MCF 10A (cell line): Measurements from ENCODE around the gene SLIT3. TPM values are rescaled to one million over a fixed set of nuclear protein-coding genes. Genes with fewer than 3 reads are reported as not detected.

Experiments used
- BruUV-seq: library from RNA; stranded (reverse); fragments of 400-500 nt; replicated peaks from 2 replicates; lab custom pipeline; 2021; lab: Mats Ljungman, UMichigan
- CTCF ChIA-PET: fragments of 300-600 bp; sonication (Branson Sonifier 250); formaldehyde crosslinking; extraction: SDS; loops from one replicate; lab custom pipeline; 2021; ENCODE audit warnings: antibody characterized with exemption, inconsistent platforms; lab: Yijun Ruan, JAX
- POLR2A ChIA-PET: fragments of 300-600, 350-650 bp; sonication (Branson Sonifier 250); formaldehyde crosslinking; extraction: SDS; loops from one replicate; lab custom pipeline; 2020; ENCODE audit warnings: antibody characterized with exemption, inconsistent platforms; lab: Yijun Ruan, JAX
- DNase-seq: peaks from one replicate; pipeline ENCODE4 v3.0.0-alpha.2; 2018; ENCODE audit not compliant: unreplicated experiment
- H3K27ac Mint-ChIP-seq: one replicate; pipeline ENCODE4 v1.8.0; 2022; ENCODE audit warnings: mild to moderate bottlenecking, low read depth, mixed read lengths; ENCODE audit not compliant: unreplicated experiment
- H3K27me3 Mint-ChIP-seq: one replicate; pipeline ENCODE4 v1.8.0; 2022; ENCODE audit warnings: mixed read lengths; ENCODE audit not compliant: insufficient read depth, unreplicated experiment
- H3K36me3 Mint-ChIP-seq: one replicate; pipeline ENCODE4 v1.8.0; 2022; ENCODE audit warnings: mild to moderate bottlenecking, moderate library complexity, mixed read lengths; ENCODE audit not compliant: insufficient read depth, unreplicated experiment
- H3K4me1 Mint-ChIP-seq: one replicate; pipeline ENCODE4 v1.8.0; 2022; ENCODE audit warnings: mixed read lengths; ENCODE audit not compliant: insufficient read depth, unreplicated experiment
- H3K4me3 Mint-ChIP-seq: one replicate; pipeline ENCODE4 v1.8.0; 2022; ENCODE audit warnings: mild to moderate bottlenecking, moderate library complexity, mixed read lengths; ENCODE audit not compliant: unreplicated experiment
- H3K9me3 Mint-ChIP-seq: one replicate; pipeline ENCODE4 v1.8.0; 2022; ENCODE audit warnings: mixed read lengths; ENCODE audit not compliant: unreplicated experiment
- CTCF ChIP-seq: fragments of 200-600 bp; IDR thresholded peaks from one replicate; pipeline ENCODE4 v1.8.0; 2022; ENCODE audit warnings: antibody characterized with exemption, mild to moderate bottlenecking; ENCODE audit not compliant: unreplicated experiment
- intact Hi-C: fragments of 100-400 bp; cut with micrococcal nuclease; formaldehyde crosslinking; loops from 2 replicates; pipeline ENCODE4 v1.14.1; 2022
- total RNA-seq: library from RNA; stranded (reverse); gene quantifications from 2 replicates; pipeline ENCODE4 v1.2.3, GENCODE V29; 2022

The SLIT3 gene
- total RNA-seq, 1 experiment from 2014 or later = 0.89 TPM

GRCh38 chr5:169195601-169196000 is 105.3 kb downstream of the SLIT3 start:
- DNase-seq = peak; percentile 37
- ChIA-PET POLR2A (no interaction called here), CTCF (interaction anchor here (0.6 to 4.6 kb wide), 2 partner anchors 8 to 208 kb away, joined by 3 to 39 read pairs; no protein-coding TSS in a partner anchor)
- no peaks in the 10 kb centered on the region for H3K36me3 Mint-ChIP-seq
- H3K4me1 Mint-ChIP-seq = no peaks in the 10 kb centered on the region
- H3K27ac Mint-ChIP-seq = no peak overlapping the region
- no TSS peak for BruUV-seq
- no peak overlapping the region for H3K4me3 Mint-ChIP-seq
- H3K9me3 Mint-ChIP-seq = peaks cover 24% of the 10 kb centered on the region
- intact Hi-C loops = no loop called here
- H3K27me3 Mint-ChIP-seq = no peaks in the 10 kb centered on the region
- TF ChIP-seq CTCF = no peak

GRCh38 chr5:169192536-169192935 is 108.4 kb downstream of the SLIT3 start:
- Mint-ChIP-seq H3K9me3 (peaks cover 8% of the 10 kb centered on the region), H3K36me3 (no peaks in the 10 kb centered on the region), H3K27me3 (no peaks in the 10 kb centered on the region), H3K4me1 (no peaks in the 10 kb centered on the region), H3K27ac (no peak overlapping the region), H3K4me3 (no peak overlapping the region)
- intact Hi-C loops = no loop called here
- ChIA-PET POLR2A (no interaction called here), CTCF (interaction anchor here (0.6 kb wide), 1 partner anchor 508 kb away, joined by 3 read pairs; no protein-coding TSS in a partner anchor)
- BruUV-seq = no TSS peak
- DNase-seq = peak; percentile 22
- no peak for TF ChIP-seq CTCF

- H3K27ac Mint-ChIP-seq = no peak overlapping the region
- TF ChIP-seq CTCF = no peak
- H3K36me3 Mint-ChIP-seq = no peaks in the 10 kb centered on the region
- H3K9me3 Mint-ChIP-seq = no peaks in the 10 kb centered on the region
- no TSS peak for BruUV-seq
- ChIA-PET POLR2A (interaction anchor here (1.2 kb wide), 1 partner anchor 18 kb away, joined by 3 read pairs; no protein-coding TSS in a partner anchor), CTCF (interaction anchor here (0.5 to 1.5 kb wide), 3 partner anchors 30 to 401 kb away, joined by 3 to 5 read pairs (median 3); no protein-coding TSS in a partner anchor)
- H3K4me3 Mint-ChIP-seq = no peak overlapping the region
- H3K27me3 Mint-ChIP-seq = no peaks in the 10 kb centered on the region
- peak; percentile 73 for DNase-seq
- H3K4me1 Mint-ChIP-seq = no peaks in the 10 kb centered on the region
- intact Hi-C loops = no loop called here
Observed at GRCh38 chr5:169190849-169191248, 110.1 kb downstream of the SLIT3 start.

GRCh38 chr5:169185626-169186025 is 115.3 kb downstream of the SLIT3 start:
- BruUV-seq = no TSS peak
- Mint-ChIP-seq H3K36me3 (no peaks in the 10 kb centered on the region), H3K27me3 (no peaks in the 10 kb centered on the region), H3K27ac (no peak overlapping the region), H3K9me3 (no peaks in the 10 kb centered on the region), H3K4me3 (no peak overlapping the region), H3K4me1 (no peaks in the 10 kb centered on the region)
- intact Hi-C loops = no loop called here
- ChIA-PET POLR2A (no interaction called here), CTCF (interaction anchor here (0.6 to 1.2 kb wide), 5 partner anchors 11 to 1819 kb away, joined by 3 read pairs; no protein-coding TSS in a partner anchor)
- no peak for TF ChIP-seq CTCF
- no peak for DNase-seq
